Fibroblast of lung (primary cell): ENCODE results near the gene EZR. TPM values are rescaled to one million over a fixed set of nuclear protein-coding genes. Genes with fewer than 3 reads are reported as not detected.

Source experiments
- DNase-seq, 2 donors: peaks; one replicate each; pipeline versions ENCODE4 v3.0.0 to v3.0.0-alpha.2; 2010; ENCODE audit warnings: low read depth in 2 of 2
- H2AFZ ChIP-seq: 2 replicates; pipeline ENCODE4 v1.5.1; 2012; ENCODE audit warnings: low read length, control low read depth, inconsistent platforms
- H3K27ac ChIP-seq: 2 replicates; pipeline ENCODE4 v1.5.1; 2011; ENCODE audit warnings: low read length, control low read depth; ENCODE audit not compliant: insufficient read depth
- H3K27me3 ChIP-seq: 2 replicates; pipeline ENCODE4 v1.5.1; 2011; ENCODE audit warnings: mild to moderate bottlenecking, low read length; ENCODE audit not compliant: control insufficient read depth, insufficient read depth
- H3K36me3 ChIP-seq: 2 replicates; pipeline ENCODE4 v1.5.1; 2011; ENCODE audit warnings: low read length; ENCODE audit not compliant: control insufficient read depth, insufficient read depth
- H3K4me1 ChIP-seq: 2 replicates; pipeline ENCODE4 v1.5.1; 2011; ENCODE audit warnings: low read length; ENCODE audit not compliant: control insufficient read depth, insufficient read depth; ENCODE audit errors: extremely low read depth
- H3K4me2 ChIP-seq: 2 replicates; pipeline ENCODE4 v1.5.1; 2011; ENCODE audit warnings: low read length, control low read depth; ENCODE audit not compliant: insufficient read depth; ENCODE audit errors: extremely low read depth
- H3K4me3 ChIP-seq, 4 experiments: fragments of 200-600 bp in 1 of 4; sonication (generic) in 1 of 4; replicated peaks in 1 of 4; 2 replicates each; pipeline ENCODE4 v1.5.1; 2011 to 2016; ENCODE audit warnings: low read length in 4 of 4, low read depth in 3 of 4, mild to moderate bottlenecking in 3 of 4, control low read depth in 2 of 4, inconsistent platforms in 1 of 4, mixed read lengths in 1 of 4; ENCODE audit not compliant: insufficient read depth in 1 of 4; ENCODE audit errors: control extremely low read depth in 1 of 4
- H3K79me2 ChIP-seq: 2 replicates; pipeline ENCODE4 v1.5.1; 2012; ENCODE audit warnings: mild to moderate bottlenecking, low read length, inconsistent platforms; ENCODE audit not compliant: control insufficient read depth, insufficient read depth
- H3K9ac ChIP-seq: 2 replicates; pipeline ENCODE4 v1.5.1; 2011; ENCODE audit warnings: mild to moderate bottlenecking, low read length, control low read depth; ENCODE audit not compliant: insufficient read depth
- H3K9me3 ChIP-seq: 2 replicates; pipeline ENCODE4 v1.5.1; 2012; ENCODE audit warnings: low read depth, low read length; ENCODE audit not compliant: control insufficient read depth, insufficient read depth
- H4K20me1 ChIP-seq: 2 replicates; pipeline ENCODE4 v1.5.1; 2011; ENCODE audit warnings: low read length; ENCODE audit not compliant: control insufficient read depth, insufficient read depth; ENCODE audit errors: extremely low read depth
- CTCF ChIP-seq, 2 donors: IDR thresholded peaks in 1 of 2; conservative IDR thresholded peaks in 1 of 2; 1 replicate in 1 of 2; 2 replicates in 1 of 2; pipeline ENCODE4 v1.5.1; 2011 to 2012; ENCODE audit warnings: low read length in 2 of 2, control low read depth in 1 of 2, inconsistent platforms in 1 of 2, low read depth in 1 of 2, mild to moderate bottlenecking in 1 of 2
- EZH2 ChIP-seq: IDR thresholded peaks from 2 replicates; pipeline ENCODE4 v1.5.1; 2012; ENCODE audit warnings: low read length, control low read depth, mild to moderate bottlenecking; ENCODE audit errors: missing control alignments
- polyA plus RNA-seq, 2 donors: library from polyadenylated mRNA; depleted of rRNA in 1 of 2; stranded (reverse) in 1 of 2; unstranded in 1 of 2; fragments of >200 nt; gene quantifications; 2 replicates each; pipeline ENCODE4 v1.2.1, GENCODE V29; 2011 to 2012; ENCODE audit warnings: missing spikeins in 1 of 2
- total RNA-seq: library from RNA; depleted of rRNA; stranded (reverse); fragments of >200 nt; gene quantifications from 2 replicates; pipeline ENCODE4 v1.2.1, GENCODE V29; 2014

Gene EZR
- total and polyA plus RNA-seq, 2 donors (not counting 1 experiment from before 2014, with no cell fraction given): 89.0 to 132 TPM

DNA sequence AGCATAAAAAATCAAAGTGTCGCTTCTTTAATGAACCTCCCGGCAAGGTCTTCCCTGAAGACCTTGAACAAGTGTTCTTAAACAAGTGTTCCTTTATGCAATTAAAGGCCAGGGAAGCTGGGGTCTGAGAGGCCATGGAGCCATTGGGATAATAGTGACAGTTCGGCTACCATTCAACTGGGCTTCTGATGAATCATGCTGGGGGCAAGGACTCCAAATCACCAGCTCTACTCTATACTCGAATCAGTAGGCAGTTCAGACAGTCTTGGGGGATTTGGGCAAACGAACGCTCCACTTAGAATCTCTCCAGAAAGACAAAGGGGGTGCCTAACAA is 34.7 kb upstream of the EZR start:
- Histone ChIP-seq H3K9me3 (no peaks in the 10 kb centered on the region), H3K36me3 (no peaks in the 10 kb centered on the region), H3K4me2 (no peak overlapping the region), H3K27ac (peak overlapping the region; percentile 26), H2AFZ (no peak overlapping the region), H3K9ac (no peak overlapping the region), H4K20me1 (no peaks in the 10 kb centered on the region), H3K27me3 (no peaks in the 10 kb centered on the region), H3K4me1 (peaks cover 19% of the 10 kb centered on the region), H3K4me3 (no peak overlapping the region), H3K79me2 (no peaks in the 10 kb centered on the region)
- no peak for TF ChIP-seq EZH2
- no peak for DNase-seq

GRCh38 chr6:158853072-158853879 is 34.1 kb upstream of the EZR start:
- peak overlapping the region; percentile 26 for H3K27ac ChIP-seq
- TF ChIP-seq CTCF (conservative IDR thresholded peaks at IDR 0.05 in 1 of 2, IDR thresholded peaks at IDR 0.05 in 1 of 2; ENCODE audit: low read depth in 1 of 2, low read length in 2 of 2): no peak
- no peak for TF ChIP-seq EZH2
- no peaks in the 10 kb centered on the region for H3K36me3 ChIP-seq
- no peak overlapping the region for H2AFZ ChIP-seq
- H3K4me3 ChIP-seq: no peak overlapping the region
- H3K4me2 ChIP-seq: peak overlapping the region; percentile 0
- H3K9ac ChIP-seq: no peak overlapping the region
- H3K27me3 ChIP-seq: no peaks in the 10 kb centered on the region
- no peaks in the 10 kb centered on the region for H3K9me3 ChIP-seq
- DNase-seq: peak; percentile 75 to 98
- H4K20me1 ChIP-seq: no peaks in the 10 kb centered on the region
- H3K4me1 ChIP-seq: peaks cover 19% of the 10 kb centered on the region
- H3K79me2 ChIP-seq: no peaks in the 10 kb centered on the region

- H3K4me3 ChIP-seq: no peak overlapping the region
- H3K9ac ChIP-seq: no peak overlapping the region
- peaks cover 19% of the 10 kb centered on the region for H3K4me1 ChIP-seq
Observed at GRCh38 chr6:158852312-158853071, 33.3 kb upstream of the EZR start.

More at GRCh38 chr6:158852312-158853071, 33.3 kb upstream of the EZR start:
- Histone ChIP-seq H2AFZ (no peak overlapping the region), H3K27me3 (no peaks in the 10 kb centered on the region), H3K36me3 (no peaks in the 10 kb centered on the region), H3K27ac (no peak overlapping the region), H3K79me2 (no peaks in the 10 kb centered on the region), H3K4me2 (no peak overlapping the region), H4K20me1 (no peaks in the 10 kb centered on the region), H3K9me3 (no peaks in the 10 kb centered on the region)
- TF ChIP-seq CTCF (conservative IDR thresholded peaks at IDR 0.05 in 1 of 2, IDR thresholded peaks at IDR 0.05 in 1 of 2; ENCODE audit: low read depth in 1 of 2, low read length in 2 of 2) (no peak), EZH2 (no peak)
- peak in 1 of 2 donors; percentile 18 for DNase-seq
